NOMO-1 (cell line): ENCODE data around the gene ABHD12.
"Not testable (repeated sequence)": the region's sequence is repeated elsewhere in the genome, so short reads cannot be mapped to it uniquely, and the experiment has no call there.

Experiments used
- DNase-seq, 2 experiments: peaks; one replicate each; lab custom pipeline; 2025; ENCODE audit not compliant: unreplicated experiment in 2 of 2; lab: John Stamatoyannopoulos, UW

Gene ABHD12

GRCh38 chr20:25269057-25269832 is 121.4 kb downstream of the ABHD12 start:
- no peak for DNase-seq

- not testable (repeated sequence) for DNase-seq
These were observed 129.7 kb downstream of the ABHD12 start for GRCh38 chr20:25260770-25261437.

- DNase-seq: no peak
These were observed 130.8 kb downstream of the ABHD12 start for GRCh38 chr20:25259788-25260254.

- no peak for DNase-seq
These were observed 131.3 kb downstream of the ABHD12 start for GRCh38 chr20:25259358-25259757.

- DNase-seq: no peak
These were observed 131.8 kb downstream of the ABHD12 start for GRCh38 chr20:25258828-25259227.

DNA sequence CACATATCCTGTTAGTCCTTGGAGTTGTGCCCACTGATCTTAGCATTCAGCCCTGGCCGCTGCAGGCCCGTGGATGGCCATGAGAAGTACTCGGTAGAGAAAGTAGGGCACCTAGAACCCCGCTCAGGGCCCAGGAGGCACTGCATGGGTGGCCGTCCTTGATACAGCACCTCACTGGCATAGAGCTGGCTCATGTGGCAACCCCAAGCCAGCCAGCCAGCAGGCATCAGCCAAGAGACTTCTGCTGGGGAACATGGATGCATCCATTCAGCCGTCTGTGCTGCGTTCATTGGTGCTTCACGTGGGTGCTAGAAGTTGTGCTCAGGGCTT is 132.2 kb downstream of the ABHD12 start:
- DNase-seq: no peak

- no peak for DNase-seq
These were observed 132.7 kb downstream of the ABHD12 start for GRCh38 chr20:25257756-25258475.

DNA sequence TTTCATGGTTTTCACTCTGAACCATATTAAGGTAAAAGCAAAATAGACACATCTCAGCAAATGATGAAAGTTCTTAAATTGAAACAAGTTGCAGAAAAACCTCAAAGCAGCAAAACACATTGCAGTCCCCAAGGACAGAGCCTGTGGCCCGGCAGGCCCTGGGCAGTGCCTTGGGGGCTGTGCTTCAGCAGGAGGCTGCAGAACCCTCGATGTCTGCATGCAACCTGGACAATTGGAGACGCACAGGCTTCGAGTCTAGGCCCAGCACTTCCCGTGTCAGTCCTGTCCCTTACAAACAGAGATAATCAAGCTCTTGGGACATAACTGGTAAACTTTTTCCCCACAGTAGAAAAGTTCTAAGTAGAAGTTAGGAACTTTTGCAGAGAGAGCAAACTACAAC is 133.5 kb downstream of the ABHD12 start:
- DNase-seq: no peak

DNA sequence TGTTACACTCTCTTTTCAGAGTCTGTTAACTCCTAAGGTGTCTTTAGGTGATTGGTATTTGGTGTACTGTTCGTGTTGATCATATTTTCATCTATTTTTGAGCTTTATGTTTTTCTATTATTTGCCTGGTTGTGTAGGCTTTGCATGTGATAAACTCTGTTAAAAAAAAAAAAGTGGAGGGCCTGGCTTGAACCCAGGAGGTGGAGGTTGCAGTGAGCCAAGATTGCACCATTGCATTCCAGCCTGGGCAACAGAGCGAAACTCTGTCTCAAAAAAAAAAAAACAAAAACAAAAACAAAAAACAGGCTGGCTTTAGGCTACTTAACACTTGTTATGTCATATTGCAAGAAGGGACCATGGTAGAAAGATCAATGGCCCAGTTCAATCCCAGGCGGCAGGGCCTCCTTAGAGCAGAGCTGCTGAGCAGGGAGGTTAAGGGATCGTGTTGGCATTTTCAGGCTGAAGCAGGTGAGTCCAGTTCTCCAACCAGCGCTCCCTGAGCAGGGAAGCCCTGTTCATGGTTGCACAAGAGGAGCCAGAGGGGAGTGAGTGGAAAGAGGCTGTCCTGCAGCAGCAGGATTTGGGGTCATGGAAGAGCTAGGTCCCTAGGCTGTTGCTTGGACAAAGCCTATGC is 134.3 kb downstream of the ABHD12 start:
- no peak for DNase-seq

- no peak for DNase-seq
These were observed 135.5 kb downstream of the ABHD12 start for GRCh38 chr20:25254986-25255680.

DNA sequence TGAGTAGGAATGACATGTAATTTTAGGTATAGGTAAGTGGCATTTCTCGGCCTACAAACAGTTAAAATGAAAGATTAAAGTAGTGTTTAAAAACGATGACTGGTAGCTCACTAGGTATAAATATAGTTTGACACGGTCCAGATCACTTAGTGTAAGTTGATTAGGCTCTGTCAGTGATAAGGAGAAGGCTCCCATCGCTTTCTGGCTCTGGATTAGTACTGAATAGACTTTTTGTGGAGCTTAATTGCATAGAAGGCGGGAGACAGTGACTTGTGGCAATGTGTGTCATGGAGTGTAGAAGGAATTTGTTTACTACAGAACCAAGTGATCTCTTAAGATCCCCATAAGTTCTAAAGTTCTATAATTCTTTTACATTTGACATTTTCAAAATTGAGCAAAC is 136.1 kb downstream of the ABHD12 start:
- no peak for DNase-seq

DNA sequence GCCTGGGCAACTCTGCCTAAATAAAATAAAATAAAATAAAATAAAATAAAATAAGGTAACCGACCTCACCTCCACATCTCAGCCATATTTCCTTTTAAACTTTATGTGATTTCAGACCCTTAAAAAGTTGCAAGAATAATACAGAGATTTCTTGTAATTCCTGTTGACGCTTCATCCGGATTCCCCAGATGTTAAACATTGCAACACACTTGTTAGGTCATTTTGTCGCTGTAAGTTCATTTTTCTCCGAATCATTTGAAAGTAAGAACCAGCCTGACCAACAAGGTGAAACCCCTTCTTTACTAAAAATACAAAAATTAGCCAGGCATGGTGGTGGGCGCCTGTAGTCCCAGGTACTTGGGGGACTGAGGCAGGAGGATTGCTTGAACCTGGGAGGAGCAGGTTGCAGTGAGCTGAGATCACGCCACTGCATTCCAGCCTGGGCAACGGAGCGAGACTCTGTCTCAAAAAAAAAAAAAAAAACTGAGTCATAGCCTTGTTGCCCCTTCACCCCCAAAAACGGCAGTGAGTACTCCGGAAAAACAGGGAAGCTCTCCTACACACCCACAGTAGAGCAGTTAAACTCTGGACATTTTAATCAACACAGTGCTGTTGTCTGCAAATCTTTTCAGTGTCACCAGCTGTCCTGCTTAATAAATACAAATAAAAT is 136.9 kb downstream of the ABHD12 start:
- DNase-seq: no peak

DNA sequence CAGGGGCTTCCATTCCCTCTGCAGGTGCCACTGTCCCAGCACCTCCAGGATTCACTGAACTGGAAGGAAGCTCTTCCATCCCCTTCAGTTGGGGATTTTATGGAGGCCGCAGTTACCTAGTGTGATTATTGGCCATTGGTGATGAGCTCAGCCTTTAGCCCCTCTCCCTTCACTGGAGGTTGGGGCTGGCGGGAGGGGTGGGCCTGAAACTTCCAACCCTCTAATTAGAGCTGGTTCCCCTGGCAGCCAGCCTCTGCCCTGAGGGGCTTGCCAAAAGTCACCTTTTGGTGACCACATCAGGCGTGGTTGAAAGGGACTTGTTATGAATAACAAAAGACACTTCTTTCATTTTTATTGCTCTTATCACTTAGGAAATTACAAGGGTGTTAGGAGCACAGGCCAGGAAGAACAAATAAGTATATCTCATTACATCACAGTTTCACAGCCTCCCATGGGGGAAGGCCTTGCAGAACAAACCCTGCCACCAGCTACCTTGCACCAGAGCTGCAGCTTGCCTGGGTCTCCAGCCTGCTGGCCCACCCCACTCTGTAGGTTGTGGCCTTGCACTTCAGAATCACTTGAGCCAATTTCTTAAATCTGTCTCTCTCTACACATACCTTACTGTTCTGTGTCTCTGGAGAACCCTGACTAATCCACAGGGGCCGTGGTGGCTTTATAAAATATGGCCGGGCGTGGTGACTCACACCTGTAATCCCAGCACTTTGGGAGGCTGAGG is 137.8 kb downstream of the ABHD12 start:
- DNase-seq: no peak

- no peak for DNase-seq
These were observed 138.4 kb downstream of the ABHD12 start for GRCh38 chr20:25252230-25252651.

- DNase-seq: no peak
These were observed 139.1 kb downstream of the ABHD12 start for GRCh38 chr20:25251558-25251957.

- DNase-seq: no peak
These were observed 139.6 kb downstream of the ABHD12 start for GRCh38 chr20:25251019-25251418.

GRCh38 chr20:25250508-25250907 is 140.1 kb downstream of the ABHD12 start:
- DNase-seq: no peak
